HG02885 (cell line): ENCODE data around the gene GTF2A1L.

Experiments
- ATAC-seq: cut with Tn5 transposase; IDR thresholded peaks from one replicate; pipeline ENCODE4 v1.9.1; 2021; ENCODE audit warnings: mild to moderate bottlenecking; ENCODE audit not compliant: unreplicated experiment, poor library complexity

Gene GTF2A1L

GRCh38 chr2:48728840-48729239, 111.2 kb downstream of the GTF2A1L start:
- ATAC-seq, result no peak
